OCI-LY7 (cell line): ENCODE data around the gene RPS3. TPM values are rescaled to one million over a fixed set of nuclear protein-coding genes. Genes with fewer than 3 reads are reported as not detected.

Source experiments
- BruUV-seq: library from RNA; stranded (reverse); fragments of 400-500 nt; replicated peaks from 2 replicates; lab custom pipeline; 2021; lab: Mats Ljungman, UMichigan
- CTCF ChIA-PET: fragments of 300-600 bp; sonication (Branson Sonifier 250); formaldehyde crosslinking; loops from one replicate; lab custom pipeline; 2022; ENCODE audit warnings: antibody characterized with exemption; ENCODE audit not compliant: unreplicated experiment; lab: Charles Lee
- POLR2A ChIA-PET: fragments of 300-600 bp; sonication (Branson Sonifier 250); formaldehyde crosslinking; loops from one replicate; lab custom pipeline; 2022; ENCODE audit warnings: antibody characterized with exemption; lab: Charles Lee
- DNase-seq: peaks from one replicate; pipeline ENCODE4 v3.0.0-alpha.2; 2015; ENCODE audit warnings: low spot score
- H2AFZ ChIP-seq: fragments of 200-600 bp; sonication (generic), shearing (Covaris generic); 2 replicates; pipeline ENCODE4 v1.6.1; 2014; ENCODE audit warnings: mild to moderate bottlenecking, antibody characterized with exemption, low read length, moderate library complexity
- H3K27ac ChIP-seq: fragments of 200-600 bp; sonication (generic); 2 replicates; pipeline ENCODE4 v1.5.1; 2014; ENCODE audit warnings: mixed run types, low read depth, mild to moderate bottlenecking, moderate library complexity, low read length, inconsistent platforms; ENCODE audit not compliant: poor library complexity, severe bottlenecking
- H3K36me3 ChIP-seq: fragments of 200-600 bp; sonication (generic); 2 replicates; pipeline ENCODE4 v1.6.1; 2014; ENCODE audit warnings: mild to moderate bottlenecking, antibody characterized with exemption, low read length, moderate library complexity, mixed read lengths; ENCODE audit not compliant: insufficient read depth
- H3K4me1 ChIP-seq: fragments of 200-600 bp; sonication (generic); 2 replicates; pipeline ENCODE4 v1.5.1; 2014; ENCODE audit warnings: mild to moderate bottlenecking, low read length; ENCODE audit not compliant: insufficient read depth, poor library complexity, severe bottlenecking
- H3K4me2 ChIP-seq: fragments of 200-600 bp; sonication (generic); 2 replicates; pipeline ENCODE4 v1.6.1; 2014; ENCODE audit warnings: mild to moderate bottlenecking, low read length
- H3K4me3 ChIP-seq: fragments of 200-600 bp; sonication (generic); 2 replicates; pipeline ENCODE4 v1.5.1; 2014; ENCODE audit warnings: mild to moderate bottlenecking, low read depth, low read length; ENCODE audit not compliant: poor library complexity, severe bottlenecking
- H3K79me2 ChIP-seq: fragments of 200-600 bp; sonication (generic); 2 replicates; pipeline ENCODE4 v1.6.1; 2016; ENCODE audit warnings: low read depth, mild to moderate bottlenecking, low read length, moderate library complexity, mixed read lengths; ENCODE audit not compliant: insufficient read depth
- H3K9me2 ChIP-seq: fragments of 200-600 bp; sonication (generic); 2 replicates; pipeline ENCODE4 v1.6.1; 2016; ENCODE audit warnings: mild to moderate bottlenecking, low read length, mixed read lengths; ENCODE audit not compliant: insufficient read depth
- H3K9me3 ChIP-seq: fragments of 200-600 bp; sonication (generic); 2 replicates; pipeline ENCODE4 v1.6.1; 2014; ENCODE audit warnings: mild to moderate bottlenecking, mixed run types, low read length, mixed read lengths
- H4K20me1 ChIP-seq: fragments of 200-600 bp; sonication (generic); 2 replicates; pipeline ENCODE4 v1.6.1; 2014; ENCODE audit warnings: mild to moderate bottlenecking, antibody characterized with exemption, low read length, moderate library complexity, mixed read lengths; ENCODE audit not compliant: insufficient read depth
- CTCF ChIP-seq: fragments of 200-600 bp; sonication (generic); conservative IDR thresholded peaks from 2 replicates; pipeline ENCODE4 v1.5.1; 2014; ENCODE audit warnings: mild to moderate bottlenecking, antibody characterized with exemption, low read length, moderate library complexity, mixed read lengths
- EZH2phosphoT487 ChIP-seq: fragments of 200-600 bp; sonication (generic); IDR thresholded peaks from 2 replicates; pipeline ENCODE4 v1.6.1; 2018; ENCODE audit warnings: low read depth, borderline replicate concordance, mild to moderate bottlenecking, mixed run types, antibody characterized with exemption, low read length, moderate library complexity, mixed read lengths
- intact Hi-C: fragments of 100-400 bp; cut with micrococcal nuclease; formaldehyde crosslinking; loops from one replicate; pipeline ENCODE4 v1.10.0; 2022; ENCODE audit not compliant: unreplicated experiment
- total RNA-seq, 2 experiments: library from RNA; depleted of rRNA in 1 of 2; stranded (reverse); fragments of >200 nt in 1 of 2; shearing (Covaris generic) in 1 of 2; gene quantifications; 2 replicates each; pipeline ENCODE4 v1.2.3, GENCODE V29; 2014 to 2022

The RPS3 gene
- total RNA-seq, 2 experiments from 2014 or later, result 3,268 to 4,392 TPM

- Histone ChIP-seq H3K4me1 (no peaks in the 10 kb centered on the region), H3K9me2 (no peaks in the 10 kb centered on the region), H3K4me3 (no peak overlapping the region), H3K9me3 (no peaks in the 10 kb centered on the region), H4K20me1 (no peaks in the 10 kb centered on the region), H3K4me2 (no peak overlapping the region), H2AFZ (no peak overlapping the region), H3K27ac (no peak overlapping the region), H3K79me2 (no peaks in the 10 kb centered on the region), H3K36me3 (peaks cover 1% of the 10 kb centered on the region; the same call in 1 of the 2 replicates)
- no peak for TF ChIP-seq CTCF
- no peak for TF ChIP-seq EZH2phosphoT487
- intact Hi-C loops, result no loop called here
- no TSS peak for BruUV-seq
- no peak for DNase-seq
- ChIA-PET POLR2A (no interaction called here), CTCF (no interaction called here)
Measured at GRCh38 chr11:75421035-75421602, 21.8 kb downstream of the RPS3 start.

GRCh38 chr11:75421902-75422247 lies 22.6 kb downstream of the RPS3 start:
- Histone ChIP-seq H3K4me3 (no peak overlapping the region), H3K9me2 (no peaks in the 10 kb centered on the region), H3K4me1 (no peaks in the 10 kb centered on the region), H3K9me3 (no peaks in the 10 kb centered on the region), H3K36me3 (no peaks in the 10 kb centered on the region), H2AFZ (no peak overlapping the region), H4K20me1 (no peaks in the 10 kb centered on the region), H3K4me2 (no peak overlapping the region), H3K79me2 (no peaks in the 10 kb centered on the region), H3K27ac (no peak overlapping the region)
- intact Hi-C loops, result no loop called here
- CTCF ChIA-PET, result no interaction called here
- POLR2A ChIA-PET, result no interaction called here
- no peak for TF ChIP-seq CTCF
- no peak for DNase-seq
- BruUV-seq, result no TSS peak

- no TSS peak for BruUV-seq
- CTCF ChIA-PET, result no interaction called here
Measured at GRCh38 chr11:75422248-75423231, 23.2 kb downstream of the RPS3 start.

More at GRCh38 chr11:75422248-75423231, 23.2 kb downstream of the RPS3 start:
- Histone ChIP-seq H3K9me2 (no peaks in the 10 kb centered on the region), H3K4me1 (no peaks in the 10 kb centered on the region), H3K27ac (no peak overlapping the region), H3K79me2 (no peaks in the 10 kb centered on the region), H3K4me2 (no peak overlapping the region), H3K36me3 (no peaks in the 10 kb centered on the region), H2AFZ (no peak overlapping the region), H3K4me3 (no peak overlapping the region), H4K20me1 (no peaks in the 10 kb centered on the region), H3K9me3 (no peaks in the 10 kb centered on the region)
- intact Hi-C loops, result no loop called here
- TF ChIP-seq CTCF, result no peak
- no peak for TF ChIP-seq EZH2phosphoT487
- DNase-seq, result no peak
- POLR2A ChIA-PET, result no interaction called here
